CD4-positive, alpha-beta T cell treated with Interleukin-4 for 4 hours (primary cell): ENCODE measurements around the gene PLXNA3.
"Not testable (repeated sequence)": the region's sequence is repeated elsewhere in the genome, so short reads cannot be mapped to it uniquely, and the experiment has no call there.

Source experiments
- DNase-seq: peaks from one replicate; pipeline ENCODE4 v3.0.0-alpha.2; 2020

The PLXNA3 gene

DNA sequence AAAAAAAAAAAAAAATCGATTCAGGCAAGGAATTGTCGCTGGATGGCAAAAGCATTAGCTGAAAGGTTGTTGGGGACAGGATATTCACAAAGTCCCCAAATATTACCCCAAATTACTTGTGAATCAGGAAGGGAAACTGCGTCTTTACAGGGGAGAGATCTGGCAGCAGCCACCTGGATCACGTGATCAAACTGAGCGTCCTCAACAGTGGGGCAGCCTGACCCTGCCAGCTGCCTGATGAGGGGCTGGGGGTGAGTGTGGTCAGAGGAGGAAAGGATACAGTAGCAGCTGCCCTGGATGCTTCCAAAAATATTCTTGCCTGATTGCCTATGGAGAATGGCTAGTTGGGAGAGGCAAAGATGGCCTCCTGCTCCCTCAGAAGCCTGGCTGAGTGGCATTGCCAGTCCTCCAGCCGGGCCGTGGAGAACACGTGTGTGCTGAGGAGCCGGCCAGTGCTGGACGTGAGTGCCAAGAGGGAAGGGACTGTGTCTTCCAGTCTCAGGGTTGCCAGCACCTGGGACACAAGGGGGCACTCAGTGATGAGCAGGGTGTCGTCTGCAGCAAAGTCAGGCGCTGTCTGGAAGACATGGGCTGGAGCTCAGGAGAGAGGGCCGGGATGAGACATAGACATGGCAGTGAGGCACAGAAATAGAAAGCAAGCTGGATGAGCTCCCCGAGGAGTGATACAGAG, 24.0 kb downstream of the PLXNA3 start:
- DNase-seq, result no peak

DNA sequence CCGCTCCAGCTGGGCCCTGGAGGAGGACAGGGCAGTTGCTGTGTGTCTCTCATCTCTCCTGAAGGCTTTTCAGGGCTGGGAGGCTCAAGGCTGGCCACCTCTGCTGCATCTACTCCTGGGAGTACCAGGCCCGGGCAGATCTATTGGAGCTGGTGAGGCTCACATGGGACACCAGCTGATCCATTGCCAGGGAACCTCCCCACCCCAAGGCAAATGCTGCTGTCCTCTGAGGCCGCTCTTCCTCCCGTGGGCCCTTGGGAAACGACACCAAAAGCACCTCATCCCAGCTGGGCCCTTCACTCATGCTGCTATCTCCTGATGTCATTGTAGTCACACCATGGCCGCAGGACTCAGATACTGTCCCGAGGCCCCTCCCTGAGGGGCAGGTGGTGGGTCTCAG, 24.7 kb downstream of the PLXNA3 start:
- no peak for DNase-seq

DNA sequence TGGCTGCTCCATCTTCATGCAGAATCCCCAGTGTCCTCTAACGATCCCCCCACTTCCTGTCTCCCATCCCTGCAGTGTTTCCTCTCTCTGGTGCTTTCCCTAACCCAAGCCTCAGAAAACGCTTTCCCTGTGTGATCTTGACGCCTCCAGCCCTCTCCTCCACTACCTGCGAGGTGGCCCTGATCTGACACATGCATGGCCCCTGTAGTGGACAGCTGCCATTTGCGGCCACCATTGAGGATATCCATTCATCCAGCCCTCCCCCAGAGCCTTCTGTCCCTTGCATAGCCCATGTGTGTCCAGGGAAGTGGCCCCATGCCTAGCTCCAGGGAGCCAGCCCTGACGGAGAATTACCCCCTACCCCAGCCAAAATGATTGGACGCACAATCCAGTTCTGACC, 25.2 kb downstream of the PLXNA3 start:
- no peak for DNase-seq

DNA sequence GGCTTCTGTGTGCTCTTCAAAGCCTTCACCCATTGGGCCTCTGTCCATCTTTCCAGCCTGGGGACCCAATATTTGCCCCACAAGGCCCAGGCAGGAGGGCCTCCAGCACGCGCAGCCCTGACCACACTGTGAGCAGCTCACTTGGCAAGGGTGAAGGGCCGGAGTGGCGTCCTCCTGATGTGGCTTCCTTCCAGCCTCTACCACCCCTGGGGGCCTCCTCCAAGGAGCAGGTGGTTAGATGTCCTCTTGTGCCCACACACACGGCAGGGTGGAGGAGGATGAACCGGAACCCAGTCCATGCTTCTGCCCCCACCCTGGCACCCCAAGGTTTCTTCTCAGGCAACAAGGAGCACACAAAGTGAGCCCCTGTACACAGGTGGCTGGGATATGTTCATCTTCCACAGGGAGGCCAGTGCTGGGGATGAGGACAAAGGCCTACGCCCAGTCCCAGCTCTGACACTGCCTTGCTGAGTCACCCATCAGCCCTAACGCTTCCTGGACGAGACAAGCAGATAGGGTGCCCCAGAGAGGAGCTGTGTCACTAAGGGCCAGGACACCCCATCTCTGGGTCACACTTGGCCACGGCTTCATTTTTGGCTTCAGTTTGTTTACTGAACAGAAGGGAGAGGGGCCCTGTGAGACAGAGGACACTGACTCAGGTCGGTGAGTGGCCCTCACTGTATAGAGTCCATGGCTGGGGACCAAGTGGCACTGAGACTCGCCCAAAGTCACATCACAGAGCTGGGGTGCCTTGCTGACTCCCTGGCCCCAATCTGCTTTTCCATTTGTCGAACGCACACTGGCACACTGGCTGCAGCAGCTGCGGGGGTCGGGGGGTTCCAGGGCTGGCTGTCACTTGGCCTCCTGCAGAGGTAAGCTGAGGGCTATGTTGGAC, 26.4 kb downstream of the PLXNA3 start:
- no peak for DNase-seq

DNA sequence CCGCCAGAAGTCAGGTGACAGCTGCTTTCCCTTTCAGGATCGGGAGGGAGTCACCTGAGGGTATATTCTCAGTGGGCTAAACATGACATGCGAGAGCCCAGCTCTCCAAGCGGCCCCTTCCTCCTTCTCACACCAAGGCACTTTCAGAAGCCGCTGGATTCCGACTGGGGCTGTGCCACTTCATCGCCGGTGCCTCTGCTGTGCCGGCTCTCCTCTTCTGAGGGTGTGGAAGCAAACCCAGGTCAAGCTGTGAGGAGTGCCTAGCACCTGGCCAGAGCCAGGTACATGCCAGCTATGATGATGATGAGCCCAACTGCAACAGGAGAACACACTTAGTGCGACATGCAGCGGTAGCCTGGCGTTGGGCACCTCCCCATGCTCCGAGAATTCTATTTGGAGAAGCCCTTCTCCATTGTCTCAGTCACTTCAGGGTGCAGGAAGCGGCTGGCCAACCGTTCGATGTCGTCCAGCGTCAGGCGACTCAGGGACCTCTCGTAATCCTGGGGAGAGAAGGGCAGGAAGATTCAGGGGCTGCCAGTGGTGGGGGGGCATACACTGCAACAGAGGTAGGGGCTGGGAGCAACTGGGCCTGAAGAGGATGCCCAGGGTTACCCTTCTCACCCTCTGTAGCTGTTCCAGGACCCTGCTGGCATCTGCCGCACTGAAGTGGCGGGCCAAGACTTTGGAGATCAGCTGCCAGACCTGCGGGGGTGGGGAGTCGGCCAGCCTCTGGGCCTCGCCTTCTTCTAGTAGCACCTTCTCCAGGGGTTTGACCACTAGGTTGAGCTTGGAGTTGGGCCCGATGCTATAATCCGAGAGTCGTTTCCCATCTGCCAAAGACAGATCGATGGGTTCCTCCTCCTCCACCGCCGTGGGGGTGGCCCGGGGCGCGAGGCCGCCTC, 27.3 kb downstream of the PLXNA3 start:
- no peak for DNase-seq

DNA sequence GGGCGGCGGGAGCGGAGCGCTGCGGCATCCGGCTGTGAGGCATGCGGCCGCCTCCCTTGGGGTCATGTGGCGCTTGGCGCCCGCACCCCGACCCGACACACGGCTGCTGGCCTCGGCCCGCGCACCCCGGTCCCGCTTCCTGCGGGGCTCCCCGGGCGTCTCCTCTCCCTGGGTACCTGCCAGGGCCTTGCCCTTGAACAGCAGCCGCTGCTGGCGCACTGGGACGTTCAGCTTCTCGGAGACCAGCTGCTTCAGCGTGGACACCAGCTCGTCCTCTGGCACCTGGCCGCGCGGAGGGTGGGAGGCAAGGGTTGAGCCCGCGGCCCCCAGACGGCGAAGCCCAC, 27.9 kb downstream of the PLXNA3 start:
- no peak for DNase-seq

- DNase-seq, result peak; percentile 41
These were observed 28.5 kb downstream of the PLXNA3 start, which contains the start of gene UBL4A for GRCh38 chrX:154486396-154487207. Gene UBL4A, minus strand, starts transcription at chrX:154486615. Its CDS starts 31 bp downstream, at chrX:154486584.

- DNase-seq, result no peak
These were observed 29.6 kb downstream of the PLXNA3 start for GRCh38 chrX:154487518-154488290.

- no peak for DNase-seq
These were observed 30.4 kb downstream of the PLXNA3 start for GRCh38 chrX:154488336-154489075.

DNA sequence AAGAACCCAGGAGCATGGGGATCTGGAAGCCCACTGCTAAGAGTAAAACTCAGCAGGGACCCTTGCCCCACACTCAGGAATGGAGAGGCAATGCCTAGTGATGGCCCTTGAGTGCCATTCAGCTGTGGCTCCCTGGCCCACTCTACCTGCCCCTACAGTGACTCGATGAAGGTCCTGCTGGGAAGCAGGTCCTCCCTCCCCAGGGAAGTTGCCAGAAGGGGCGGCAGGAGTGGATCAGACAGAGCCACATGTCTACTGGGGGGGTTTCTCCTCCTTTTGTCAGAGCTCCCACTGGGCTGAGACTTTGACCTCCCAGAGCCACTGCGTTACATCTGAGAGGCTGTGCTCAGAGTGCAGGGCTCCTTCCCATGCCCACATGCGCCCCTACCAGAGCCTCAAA, 31.1 kb downstream of the PLXNA3 start:
- no peak for DNase-seq

- DNase-seq, result peak; percentile 17
These were observed 31.9 kb downstream of the PLXNA3 start for GRCh38 chrX:154490021-154490413.

DNA sequence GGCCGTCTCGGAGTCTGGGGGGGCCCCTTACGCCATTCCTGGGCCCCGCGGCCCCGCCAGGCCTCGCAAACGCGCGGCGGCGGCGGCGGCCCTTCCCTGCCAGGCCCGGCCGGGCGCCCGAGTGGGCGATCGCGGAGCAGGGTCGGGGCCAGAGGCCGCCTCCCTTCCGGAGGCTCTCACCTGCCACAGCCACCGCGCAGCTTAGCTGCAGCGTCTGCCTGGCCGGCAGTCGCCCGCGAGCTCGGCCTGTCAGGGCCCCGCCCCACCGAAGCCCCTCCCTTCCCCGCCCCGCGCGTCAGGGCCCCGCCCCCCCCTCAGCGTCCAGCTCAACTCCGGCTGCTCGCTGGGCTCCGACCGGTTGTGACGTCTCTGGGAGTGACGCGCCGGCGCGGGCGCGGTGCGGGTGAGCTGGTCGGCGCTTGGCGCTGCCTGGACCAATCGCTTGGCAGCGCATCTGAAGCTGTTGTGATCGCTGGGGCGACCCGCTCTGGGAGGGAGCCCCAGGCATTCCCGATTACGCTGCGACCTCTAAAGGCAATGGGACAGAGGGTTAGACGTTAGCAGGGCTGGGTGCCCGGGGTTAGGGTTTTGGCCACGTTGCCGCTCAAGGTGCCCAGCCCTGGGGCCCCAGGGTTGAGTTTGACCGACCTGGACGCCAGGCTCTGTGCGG, 32.5 kb downstream of the PLXNA3 start, which contains the start of gene SLC10A3:
Gene SLC10A3, minus strand, starts transcription at position 216 of the 670 bp plus-strand sequence. CDS start 1,689 bp downstream, outside the sequence.
- DNase-seq, result peak; percentile 93

DNA sequence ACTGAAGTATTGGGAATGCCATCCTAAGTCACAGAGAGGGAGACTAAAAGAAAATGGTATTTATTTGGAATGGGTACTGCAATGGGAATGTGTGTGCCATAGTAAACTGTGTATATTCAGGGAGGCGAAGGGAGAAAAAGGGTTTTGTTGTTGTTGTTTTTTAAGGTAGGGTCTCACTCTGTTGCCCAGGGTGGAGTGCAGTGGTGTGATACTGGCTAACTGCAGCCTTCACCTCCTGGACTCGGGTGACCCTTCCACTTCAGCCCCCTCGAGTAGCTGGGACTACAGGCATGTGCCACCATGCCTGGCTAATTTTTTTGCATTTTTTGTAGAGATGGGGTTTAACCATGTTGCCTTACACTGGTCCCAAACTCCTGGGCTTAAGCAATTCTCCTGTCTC, 36.6 kb downstream of the PLXNA3 start:
- DNase-seq, result no peak

DNA sequence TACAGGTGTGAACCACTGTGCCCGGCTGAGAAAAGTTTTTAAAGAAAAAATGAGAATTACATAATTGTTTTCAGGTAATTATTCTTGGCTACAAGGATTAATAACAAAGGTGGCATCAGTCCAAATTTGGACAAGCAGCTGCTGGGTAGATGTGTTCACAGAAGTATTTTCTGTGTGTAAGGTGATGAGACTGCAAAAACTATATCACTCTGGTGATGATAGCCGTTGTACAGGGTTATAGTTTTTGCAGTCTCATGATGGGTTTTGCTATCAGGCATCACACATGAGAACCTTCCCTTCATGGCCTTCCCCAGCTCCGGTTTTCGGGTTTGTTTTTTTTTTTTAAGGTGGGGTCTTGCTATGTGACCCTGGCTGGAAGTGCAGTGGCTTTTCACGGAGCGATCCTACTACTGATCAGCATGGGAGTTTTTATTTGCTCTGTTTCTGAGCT, 37.4 kb downstream of the PLXNA3 start:
- no peak for DNase-seq

DNA sequence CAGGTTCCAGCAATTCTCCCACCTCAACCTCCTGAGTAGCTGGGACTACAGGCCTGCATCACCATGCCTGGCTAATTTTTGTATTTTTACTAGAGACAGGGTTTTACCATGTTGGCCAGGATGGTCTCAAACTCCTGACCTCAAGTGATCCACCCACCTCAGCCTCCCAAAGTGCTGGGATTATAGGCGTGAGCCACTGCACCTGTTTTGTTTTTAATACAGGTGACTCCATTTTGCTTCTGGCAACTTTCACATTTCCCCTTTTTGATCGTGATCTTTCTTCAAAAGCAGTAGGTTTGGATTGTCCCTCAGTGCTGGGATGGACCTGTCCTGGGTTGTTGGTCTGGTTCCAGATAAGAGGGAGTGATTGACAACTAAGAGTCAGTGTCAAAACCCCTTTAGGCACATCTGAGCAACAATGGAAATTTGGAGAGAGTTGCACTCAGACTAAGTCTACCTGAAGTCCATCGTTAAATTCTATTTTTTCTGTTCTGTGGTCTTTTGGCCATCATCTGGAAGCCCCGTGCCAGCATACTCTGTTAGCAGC, 38.6 kb downstream of the PLXNA3 start:
- not testable (repeated sequence) for DNase-seq

DNA sequence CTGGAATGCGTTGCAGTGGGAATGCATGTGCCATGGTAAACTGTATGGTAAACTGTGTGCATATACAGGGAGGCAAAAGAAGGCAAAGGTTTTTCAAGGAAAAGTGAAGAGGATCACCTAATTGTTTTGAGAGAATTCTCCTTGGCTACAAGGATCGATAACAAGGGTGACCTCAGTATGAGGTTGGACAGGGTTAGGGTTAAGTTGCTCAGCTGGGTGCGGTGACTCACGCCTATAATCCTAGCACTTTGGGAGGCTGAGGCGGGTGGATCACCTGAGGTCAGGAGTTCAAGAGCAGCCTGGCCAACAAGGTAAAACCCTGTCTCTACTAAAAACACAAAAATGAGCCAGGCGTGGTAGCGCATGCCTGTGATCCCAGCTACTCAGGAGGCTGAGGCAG, 43.3 kb downstream of the PLXNA3 start:
- DNase-seq, result not testable (repeated sequence)

GRCh38 chrX:154502098-154502497, 44.0 kb downstream of the PLXNA3 start:
- no peak for DNase-seq

DNA sequence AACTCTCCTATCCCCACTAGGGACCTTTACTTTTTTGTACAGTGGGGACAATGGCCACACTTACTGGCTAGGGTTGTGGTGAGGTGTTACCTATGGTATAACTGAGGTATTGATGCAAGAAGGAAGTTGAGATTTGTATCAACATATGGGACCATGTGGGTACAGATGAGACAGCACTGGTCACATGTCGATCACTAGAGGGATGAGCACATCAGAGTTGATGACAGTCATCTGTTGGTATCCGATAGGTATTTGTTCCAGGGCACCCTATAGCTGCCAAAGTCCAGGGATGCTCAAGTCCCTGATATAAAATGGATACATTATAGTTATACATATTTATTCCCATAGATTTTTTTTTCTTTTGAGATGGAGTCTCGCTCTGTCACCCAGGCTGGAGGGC, 44.9 kb downstream of the PLXNA3 start:
- DNase-seq, result no peak

GRCh38 chrX:154505734-154506133, 47.7 kb downstream of the PLXNA3 start:
- no peak for DNase-seq
